NCI-H524 (cell line): ENCODE results near the gene RAMP1.

Experiments
- DNase-seq, 2 experiments: peaks; one replicate each; lab custom pipeline; 2025; lab: John Stamatoyannopoulos, UW

RAMP1 gene

DNA sequence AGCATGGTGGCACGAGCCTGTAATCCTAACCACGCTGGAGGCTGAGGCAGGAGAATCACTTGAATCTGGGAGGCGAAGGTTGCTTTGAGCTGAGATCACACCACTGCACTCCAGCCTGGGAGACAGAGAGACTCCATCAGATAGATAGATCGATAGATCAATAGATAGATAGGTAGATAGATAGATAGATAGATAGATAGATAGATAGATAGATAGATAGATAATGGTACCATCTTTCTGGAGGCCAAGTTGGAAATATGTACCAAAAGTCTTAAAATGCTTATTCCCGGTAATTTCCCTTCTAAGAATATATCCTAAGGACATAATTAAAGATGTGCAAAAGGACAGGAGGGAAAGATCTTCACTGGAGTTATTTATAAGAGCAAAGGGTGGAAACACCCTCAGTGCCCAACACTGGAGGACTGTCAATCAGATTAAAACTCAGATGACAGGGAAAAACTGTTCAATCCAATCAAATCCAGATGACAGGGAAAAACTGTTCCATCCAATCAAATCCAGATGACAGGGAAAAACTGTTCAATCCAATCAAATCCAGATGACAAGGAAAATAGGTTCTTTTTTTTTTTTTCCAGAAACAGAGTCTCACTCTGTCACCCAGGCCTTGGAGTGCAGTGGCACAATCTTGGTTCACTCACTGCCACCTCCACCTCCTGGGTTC, 58.4 kb downstream of the RAMP1 start:
- DNase-seq, result no peak

DNA sequence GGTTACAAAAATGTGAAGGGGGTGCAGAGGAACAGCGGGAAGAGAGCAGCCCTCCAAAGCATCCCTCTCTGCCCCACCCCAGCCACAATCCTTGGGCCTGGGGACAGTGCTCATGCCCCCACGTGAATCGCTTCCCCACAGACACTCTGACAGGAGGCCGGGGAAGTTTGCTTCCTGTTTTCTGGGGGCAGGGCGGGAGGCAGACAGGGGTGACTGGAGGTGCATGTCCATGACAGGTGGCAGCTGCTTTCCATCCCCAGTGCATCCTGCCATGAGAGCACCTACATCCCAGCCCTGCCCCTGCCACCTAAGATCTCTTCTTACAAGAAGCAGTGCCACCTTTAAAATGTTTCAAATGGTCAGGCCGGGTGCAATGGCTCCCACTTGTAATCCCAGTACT, 60.2 kb downstream of the RAMP1 start:
- DNase-seq, result no peak

- DNase-seq, result no peak
Observed at GRCh38 chr2:237920673-237921072, 61.2 kb downstream of the RAMP1 start.

DNA sequence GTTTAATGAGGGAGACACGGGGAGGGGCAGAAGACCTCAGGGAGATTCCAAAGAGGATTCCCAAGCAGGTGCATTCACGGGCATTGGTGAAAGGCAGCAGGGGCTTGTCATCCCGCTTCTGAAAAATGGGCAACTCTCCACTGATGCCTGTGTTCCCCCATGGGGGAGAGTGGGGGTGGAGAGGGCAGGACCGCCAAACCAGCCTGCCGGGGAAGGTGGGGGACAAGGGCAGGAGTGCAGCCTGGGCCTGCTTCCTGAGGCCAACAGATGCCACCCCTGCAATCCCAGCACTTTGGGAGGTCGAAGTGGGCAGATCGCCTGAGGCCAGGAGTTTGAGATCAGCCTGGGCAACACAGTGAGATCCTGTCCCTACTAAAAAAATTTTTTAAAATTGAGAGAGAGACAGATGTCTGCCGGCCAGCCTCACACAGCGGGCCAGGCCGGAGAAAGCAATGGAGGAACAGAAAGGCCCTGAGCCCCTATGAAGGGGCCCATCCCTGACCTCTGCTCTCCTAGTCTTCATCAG, 62.6 kb downstream of the RAMP1 start:
- DNase-seq, result no peak

DNA sequence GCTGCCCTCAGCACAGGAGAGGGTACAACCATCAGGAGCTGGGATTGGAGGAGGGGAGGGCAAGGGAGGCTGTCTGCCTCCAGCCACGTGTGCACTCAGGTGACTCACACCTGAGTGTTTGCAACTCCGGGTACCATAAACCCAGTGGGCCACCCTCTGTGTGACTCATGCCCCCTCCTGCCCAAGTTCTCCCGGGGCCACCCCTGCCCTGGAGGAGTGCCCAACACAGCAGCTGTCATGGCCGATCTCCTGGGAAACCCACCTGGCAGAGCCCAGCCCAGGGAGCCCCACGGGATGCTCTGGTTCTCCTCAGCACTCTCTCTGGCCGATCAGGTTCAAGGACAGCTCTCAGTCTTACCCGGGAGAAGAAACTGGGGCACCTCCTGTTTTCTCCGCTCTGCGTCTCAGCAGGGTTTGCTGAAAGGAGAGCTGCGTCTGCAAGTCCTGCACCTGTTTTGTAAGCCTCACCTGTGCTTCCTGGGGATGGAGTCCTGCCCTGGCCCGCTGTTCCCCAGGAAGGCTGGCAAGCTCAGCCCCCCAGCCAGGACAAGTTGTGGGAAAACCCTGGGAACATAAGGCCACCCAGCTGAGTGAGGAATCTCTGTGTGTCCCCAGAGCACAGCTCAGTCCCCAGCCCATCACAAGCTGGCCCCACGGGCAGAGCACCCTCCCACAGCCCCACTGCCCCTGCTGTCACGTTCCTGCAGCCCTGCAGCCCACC, 63.4 kb downstream of the RAMP1 start:
- DNase-seq, result peak in 1 of 2 experiments; percentile 7

DNA sequence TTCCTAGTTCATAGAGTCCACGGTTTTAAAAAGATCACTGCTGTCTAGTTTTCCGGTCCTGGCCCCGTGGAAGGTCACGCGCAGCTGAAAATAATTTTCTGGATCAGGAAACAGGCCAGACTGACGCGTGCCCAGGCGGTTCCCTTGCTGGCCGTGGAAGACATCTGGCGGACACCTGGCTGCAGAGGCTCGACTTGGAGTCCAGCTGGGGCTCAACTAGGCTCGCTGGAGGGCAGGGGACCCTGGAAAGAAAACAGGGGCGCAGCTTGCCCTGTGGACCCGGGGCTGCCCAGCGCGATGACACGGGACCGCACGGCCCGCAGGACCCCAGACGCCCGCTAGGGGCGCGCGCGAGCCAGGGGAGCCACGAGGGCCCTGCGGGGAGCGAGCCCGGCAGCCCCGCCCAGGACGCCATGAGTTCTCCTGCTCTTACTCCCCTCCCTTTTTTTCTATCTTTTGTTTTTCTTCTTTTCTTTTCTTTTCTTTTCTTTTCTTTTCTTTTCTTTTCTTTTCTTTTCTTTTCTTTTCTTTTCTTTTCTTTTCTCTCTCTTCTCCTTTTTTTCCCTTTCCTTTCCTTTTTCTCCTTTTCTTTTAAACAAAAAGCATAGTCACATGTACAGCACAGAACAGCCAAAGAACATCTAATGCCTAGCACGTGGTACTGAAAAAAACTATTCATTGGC, 64.2 kb downstream of the RAMP1 start:
- peak; percentile 7 to 50 for DNase-seq

GRCh38 chr2:237924164-237924534, 64.7 kb downstream of the RAMP1 start:
- no peak for DNase-seq

GRCh38 chr2:237927135-237927534, 67.7 kb downstream of the RAMP1 start:
- no peak for DNase-seq

GRCh38 chr2:237927986-237928385, 68.6 kb downstream of the RAMP1 start:
- no peak for DNase-seq

DNA sequence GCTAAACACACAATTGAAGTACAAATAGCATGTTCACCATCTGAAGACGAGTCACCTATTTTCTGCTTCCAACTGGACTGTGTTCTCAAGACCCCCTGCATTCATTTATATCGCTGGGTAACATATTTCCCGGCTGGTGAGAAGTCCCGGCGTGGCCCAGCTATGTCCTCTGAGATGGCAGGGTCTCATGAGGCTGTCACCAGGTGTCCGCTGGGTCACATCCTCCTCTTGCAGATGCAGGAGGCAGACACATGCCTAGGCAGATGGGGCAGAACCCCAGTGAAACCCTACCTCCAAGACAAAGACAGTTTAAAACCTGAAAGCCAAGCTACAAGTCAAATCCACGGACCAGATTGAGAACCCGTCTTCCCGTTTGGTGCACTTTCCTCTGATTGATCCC, 70.6 kb downstream of the RAMP1 start:
- DNase-seq, result no peak

GRCh38 chr2:237931205-237931721, 71.8 kb downstream of the RAMP1 start:
- no peak for DNase-seq

DNA sequence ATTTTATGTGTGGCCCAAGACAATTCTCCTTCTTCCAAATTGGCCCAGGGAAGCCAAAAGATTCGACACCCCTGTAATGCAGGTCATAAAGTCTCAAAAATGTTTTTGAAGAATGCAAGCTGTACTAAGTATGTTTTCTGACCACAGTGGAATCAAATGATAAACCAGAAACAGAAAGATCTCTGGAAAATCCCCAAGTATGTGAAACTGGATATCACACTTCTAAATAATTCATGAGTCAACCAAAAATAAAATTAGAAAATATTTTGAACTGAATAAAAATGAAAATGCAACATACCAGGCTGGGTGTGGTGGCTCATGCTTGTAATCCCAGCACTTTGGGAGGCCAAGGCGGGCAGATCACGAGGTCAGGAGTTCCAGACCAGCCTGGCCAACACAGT, 73.3 kb downstream of the RAMP1 start:
- DNase-seq, result no peak

GRCh38 chr2:237934186-237934585, 74.8 kb downstream of the RAMP1 start:
- DNase-seq, result no peak

DNA sequence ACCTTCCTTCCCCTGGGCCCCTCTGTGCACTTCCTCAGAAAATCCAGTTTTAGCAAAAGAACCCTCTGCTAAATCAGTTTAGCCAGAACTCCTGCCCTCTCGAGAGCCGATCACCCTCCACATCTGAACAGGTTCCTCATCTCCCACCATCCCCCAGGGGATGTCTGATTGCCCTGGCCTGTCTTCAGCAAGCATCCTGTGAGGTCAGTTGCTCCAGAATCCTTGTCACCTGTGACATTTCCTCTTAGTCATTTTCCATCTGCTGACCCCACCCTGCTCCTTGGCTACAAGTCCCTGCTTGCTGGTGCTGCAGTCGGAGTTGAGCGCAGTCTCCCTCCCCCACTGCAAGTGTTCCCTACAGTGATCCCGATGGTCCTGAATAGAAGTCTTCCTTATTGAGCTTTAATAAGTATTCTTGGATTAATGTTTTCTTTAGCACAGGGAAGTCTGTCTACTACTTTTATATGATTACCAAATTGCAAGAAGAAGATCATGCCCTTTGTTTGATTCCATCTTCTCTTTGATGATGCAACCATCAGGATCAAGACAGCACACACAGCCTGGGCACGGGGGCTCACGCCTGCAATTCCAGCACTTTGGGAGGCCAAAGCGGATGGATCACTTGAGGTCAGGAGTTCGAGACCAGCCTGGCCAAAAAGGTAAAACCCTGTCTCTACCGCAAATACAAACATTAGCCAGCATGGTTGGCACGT, 76.5 kb downstream of the RAMP1 start:
- no peak for DNase-seq

- DNase-seq, result no peak
Observed at GRCh38 chr2:237939251-237939650, 79.8 kb downstream of the RAMP1 start.

- no peak for DNase-seq
Observed at GRCh38 chr2:237940828-237941227, 81.4 kb downstream of the RAMP1 start.

GRCh38 chr2:237941239-237941638, 81.8 kb downstream of the RAMP1 start:
- no peak for DNase-seq

GRCh38 chr2:237942513-237942899, 83.1 kb downstream of the RAMP1 start:
- DNase-seq, result no peak

DNA sequence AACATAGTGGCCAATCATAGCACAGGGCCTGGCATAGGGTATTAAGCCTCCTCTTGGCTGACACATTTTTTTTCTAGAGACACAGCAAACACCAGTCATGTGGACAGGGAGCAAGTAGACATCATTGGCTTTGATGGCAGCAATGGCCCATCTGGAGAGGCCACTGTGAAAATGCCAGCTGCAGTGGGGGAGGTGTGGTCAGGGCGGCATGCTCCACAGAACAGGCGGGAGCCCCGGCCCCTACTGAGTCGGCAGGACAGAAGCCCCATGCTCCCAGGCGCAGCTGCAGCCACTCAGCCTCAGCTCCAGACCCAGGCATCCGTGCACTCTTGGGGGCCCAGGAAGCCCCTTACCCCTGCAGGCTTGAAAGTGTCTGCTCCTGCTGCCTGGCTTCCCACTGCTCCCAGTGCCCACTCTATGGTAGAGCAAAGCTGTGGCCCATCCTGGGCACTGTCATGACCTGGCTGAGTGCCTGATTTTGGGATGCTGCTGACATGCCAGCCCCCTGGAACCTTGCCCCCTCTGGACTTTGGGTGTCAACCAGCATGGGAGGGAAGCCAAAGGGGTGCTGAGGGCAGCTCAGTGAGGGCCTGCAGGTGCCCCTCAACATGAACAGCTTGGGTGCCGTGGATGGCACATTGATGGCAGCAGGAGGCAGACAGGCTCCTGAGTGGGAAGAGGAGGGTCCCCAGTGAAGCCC, 84.1 kb downstream of the RAMP1 start:
- peak; percentile 26 to 86 for DNase-seq

DNA sequence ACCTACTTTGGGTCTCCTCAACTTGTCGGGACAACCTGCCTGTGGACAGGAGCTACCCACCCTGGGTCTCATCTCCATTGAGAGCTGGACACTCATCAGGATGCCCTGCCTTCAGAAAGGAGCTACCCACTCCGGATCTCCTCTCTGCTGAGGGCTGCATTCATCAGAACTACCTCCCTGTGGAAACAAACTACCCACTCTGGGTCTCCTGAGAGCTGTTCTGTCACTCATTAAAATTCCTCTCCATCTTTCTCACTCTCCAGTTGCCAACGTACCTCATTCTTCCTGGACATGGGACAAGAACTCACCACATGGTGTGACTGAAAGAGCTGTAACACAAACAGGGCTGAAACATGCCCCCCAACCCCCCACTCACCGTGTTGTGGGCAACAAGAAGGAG, 84.9 kb downstream of the RAMP1 start:
- DNase-seq, result no peak

- DNase-seq, result no peak
Observed at GRCh38 chr2:237946423-237946822, 87.0 kb downstream of the RAMP1 start.
